ENCODE results near the gene ROPN1. TPM values are rescaled to one million over a fixed set of nuclear protein-coding genes. Genes with fewer than 3 reads are reported as not detected.
"Not testable (repeated sequence)": the region's sequence is repeated elsewhere in the genome, so short reads cannot be mapped to it uniquely, and the experiment has no call there.

Gene ROPN1
- polyA plus RNA-seq (ENCODE audit: insufficient read length), result not detected

DNA sequence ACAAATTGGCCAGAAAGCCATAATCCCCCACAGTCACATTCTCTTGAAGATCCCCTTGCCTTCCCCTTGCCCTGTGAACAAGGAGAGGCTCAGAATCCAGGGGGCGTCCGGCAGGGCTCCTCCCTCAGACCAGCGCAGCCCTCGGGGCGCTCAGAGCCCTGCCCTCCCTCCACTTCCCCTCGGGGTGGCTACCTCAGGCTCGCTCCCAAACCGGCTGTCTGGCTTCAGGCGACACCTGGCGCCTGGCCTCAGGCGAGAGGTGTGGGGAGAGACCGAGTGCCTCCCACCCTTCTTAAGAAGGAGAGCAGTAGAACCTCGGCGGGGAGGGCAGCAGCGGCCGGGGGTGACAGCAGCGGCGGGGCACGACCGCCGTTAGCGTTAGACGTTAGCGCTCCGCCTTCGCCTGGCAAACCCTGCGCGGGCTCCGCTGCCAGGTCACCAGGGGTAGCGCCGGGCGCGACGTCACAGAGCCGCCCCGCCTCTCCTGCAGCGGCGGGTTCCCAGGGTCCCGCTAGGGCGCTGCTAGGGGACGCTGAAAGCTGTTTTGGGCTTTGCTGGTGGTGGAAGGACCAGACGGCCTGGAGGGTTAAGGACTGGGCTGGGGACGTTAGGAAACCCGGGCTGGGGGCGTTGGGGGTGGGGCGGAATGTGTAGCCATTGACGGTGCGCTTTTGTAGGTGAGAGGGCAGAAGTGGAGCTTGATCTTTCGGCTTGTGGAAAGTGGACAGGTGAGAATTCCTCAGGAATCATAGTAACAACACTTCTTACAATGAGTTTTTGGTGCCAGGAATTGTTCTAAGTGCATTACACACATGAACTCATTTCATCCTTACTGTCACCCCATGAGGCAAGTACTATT, at the start of gene ROPN1:
TSS of gene ROPN1 (minus strand) at position 395 of the 859 bp plus-strand sequence. CDS start 11,643 bp downstream, outside the sequence.
- not testable (repeated sequence) for DNase-seq

- DNase-seq, result no peak
These were observed 49.6 kb upstream of the ROPN1 start for GRCh38 chr3:124041553-124041952.

- DNase-seq, result no peak
These were observed 45.4 kb upstream of the ROPN1 start for GRCh38 chr3:124037326-124037725.

GRCh38 chr3:124036214-124036613, 44.3 kb upstream of the ROPN1 start:
- not testable (repeated sequence) for DNase-seq

- DNase-seq, result no peak
These were observed 43.7 kb upstream of the ROPN1 start for GRCh38 chr3:124035463-124036121.

GRCh38 chr3:124034844-124035152, 42.9 kb upstream of the ROPN1 start:
- no peak for DNase-seq

DNA sequence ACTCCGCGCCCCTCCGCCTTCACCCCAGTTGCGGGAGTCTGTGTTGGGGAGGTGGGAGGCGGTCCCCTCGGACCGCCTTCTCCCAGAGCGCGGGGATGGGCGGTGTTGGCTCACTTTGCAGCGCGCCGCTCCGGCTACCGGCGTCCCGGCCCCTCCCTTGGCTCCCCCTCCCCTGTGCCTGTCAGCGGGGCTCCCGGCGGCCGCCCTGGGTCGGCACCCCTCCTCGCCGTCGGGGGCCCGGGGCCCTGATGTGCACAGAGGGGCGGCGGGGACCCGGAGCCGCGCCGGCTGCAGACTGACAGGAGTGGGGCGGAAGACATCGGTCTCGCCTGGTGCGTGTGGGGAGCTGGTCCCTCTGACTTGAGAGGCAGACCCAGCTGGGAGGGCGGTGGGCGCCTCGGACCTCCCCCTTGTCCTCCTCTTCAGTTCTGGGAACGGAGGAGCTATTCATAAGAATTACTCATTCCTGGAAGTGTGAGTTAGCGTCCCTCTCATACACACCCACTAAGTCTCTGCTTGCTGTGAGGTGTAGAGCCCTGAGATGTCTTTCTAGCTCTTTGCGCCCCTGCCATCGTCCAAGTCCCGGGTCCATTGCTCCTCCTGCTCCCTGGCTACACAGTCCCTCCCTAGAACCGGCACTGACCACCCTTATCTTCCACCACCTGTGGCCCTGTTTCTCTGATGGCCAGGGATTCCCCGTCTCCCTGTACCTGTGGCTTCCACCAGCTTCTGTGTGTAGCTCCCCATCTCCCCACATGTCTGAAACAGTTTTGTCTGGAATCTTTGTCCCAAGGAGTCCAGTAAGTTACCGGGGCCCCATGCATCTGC, 42.3 kb upstream of the ROPN1 start:
- peak; percentile 25 for DNase-seq

GRCh38 chr3:124033360-124034015, 41.6 kb upstream of the ROPN1 start, which contains the start of gene KALRN:
Gene KALRN, plus strand, starts transcription at chr3:124033369.
- DNase-seq, result peak; percentile 43

- peak; percentile 87 for DNase-seq
These were observed 41.0 kb upstream of the ROPN1 start for GRCh38 chr3:124032881-124033359.

- DNase-seq, result peak; percentile 48
These were observed 40.5 kb upstream of the ROPN1 start for GRCh38 chr3:124032311-124032880.

GRCh38 chr3:124026516-124026915, 34.6 kb upstream of the ROPN1 start:
- DNase-seq, result no peak

GRCh38 chr3:124023531-124023930, 31.6 kb upstream of the ROPN1 start:
- not testable (repeated sequence) for DNase-seq

GRCh38 chr3:124019291-124019690, 27.4 kb upstream of the ROPN1 start:
- DNase-seq, result no peak

- not testable (repeated sequence) for DNase-seq
These were observed 25.6 kb upstream of the ROPN1 start for GRCh38 chr3:124017502-124017901.

DNA sequence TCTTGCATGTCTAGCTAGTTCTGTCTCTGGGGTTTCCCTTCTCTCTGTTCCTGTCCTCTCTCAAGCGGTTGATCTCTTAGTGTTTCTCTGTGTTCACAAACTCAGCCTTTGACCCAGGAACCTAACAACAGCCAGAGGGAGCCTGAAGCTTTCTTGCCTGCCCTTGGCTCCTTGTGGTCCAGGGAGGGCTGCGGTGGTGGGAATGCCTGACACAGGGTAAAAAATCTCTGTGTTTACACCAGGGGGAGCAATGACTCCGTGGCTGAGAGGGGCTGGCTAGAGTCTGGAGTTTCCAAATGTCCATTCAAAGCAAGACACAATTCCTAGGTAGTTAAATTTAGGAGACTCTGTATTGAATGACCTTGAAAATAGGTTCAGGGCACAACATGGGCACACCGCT, 24.6 kb upstream of the ROPN1 start:
- DNase-seq, result not testable (repeated sequence)

DNA sequence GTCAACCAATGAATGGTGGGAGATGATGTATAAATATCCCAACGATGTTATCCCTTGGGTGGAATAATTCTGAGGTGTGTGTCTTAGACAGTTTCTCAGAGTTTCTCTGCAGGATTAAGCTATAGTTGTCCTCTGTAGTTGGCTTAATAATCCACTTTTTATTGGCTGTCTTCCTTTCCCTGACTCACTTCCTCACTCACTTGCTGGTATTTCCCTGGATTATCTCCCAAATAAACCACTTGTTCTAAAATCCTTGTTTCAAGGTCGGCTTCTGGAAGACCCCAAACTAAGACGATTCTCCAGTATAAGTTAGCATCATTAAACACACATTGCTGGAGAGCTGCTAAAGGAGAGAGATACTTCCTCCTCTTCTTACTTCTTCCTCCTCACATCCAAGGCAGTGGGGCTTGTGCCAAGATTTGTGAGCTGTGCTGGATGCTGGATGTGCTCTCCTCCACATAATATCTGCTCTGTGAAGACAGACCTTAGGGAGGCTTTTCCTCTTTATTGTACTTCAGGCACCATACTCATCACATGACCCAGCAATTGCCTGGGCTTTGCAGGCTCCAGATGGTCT, 22.5 kb upstream of the ROPN1 start:
- DNase-seq, result peak; percentile 13

- not testable (repeated sequence) for DNase-seq
These were observed 16.4 kb upstream of the ROPN1 start for GRCh38 chr3:124008321-124008720.

GRCh38 chr3:124007186-124007585, 15.3 kb upstream of the ROPN1 start:
- DNase-seq, result no peak

GRCh38 chr3:124002405-124003079, 10.6 kb upstream of the ROPN1 start:
- DNase-seq, result not testable (repeated sequence)

DNA sequence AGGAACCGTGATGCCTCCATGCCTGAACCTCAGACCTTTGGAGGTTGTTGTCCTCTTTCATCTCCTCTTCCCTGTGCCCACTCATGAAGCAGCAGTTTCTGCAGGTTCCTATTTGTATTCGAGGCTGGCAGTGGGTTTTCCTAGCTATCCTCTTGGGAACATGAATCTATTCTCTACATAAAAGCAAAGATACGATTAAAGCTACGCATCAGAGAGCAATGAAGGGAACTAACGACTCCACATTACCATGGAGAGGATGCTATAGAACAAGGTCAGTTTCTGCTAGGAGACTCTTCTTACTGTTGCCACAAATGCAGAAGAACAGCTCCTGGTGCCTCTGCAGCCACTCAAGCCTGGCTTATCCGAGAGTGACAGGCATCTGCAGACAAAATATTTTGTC, 9.4 kb upstream of the ROPN1 start:
- DNase-seq, result not testable (repeated sequence)

DNA sequence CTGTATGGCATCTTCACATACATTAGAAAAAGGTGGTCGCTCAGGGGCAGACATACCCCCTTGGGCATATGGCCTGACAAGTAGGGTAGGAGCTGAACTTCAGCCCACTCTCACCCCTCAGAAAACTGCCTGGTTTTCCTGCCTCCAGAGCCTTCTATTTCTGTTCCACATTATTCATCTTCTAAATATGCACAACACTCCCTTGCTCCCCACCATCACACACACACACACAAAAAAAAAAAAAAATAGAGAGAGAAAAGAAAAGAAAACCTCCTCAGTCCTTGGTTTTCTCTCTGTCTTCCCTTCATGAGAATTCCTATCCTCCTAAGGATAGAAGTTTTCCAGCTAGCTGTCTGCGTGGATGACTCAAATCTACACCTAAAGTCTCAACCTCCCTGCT, 5.6 kb upstream of the ROPN1 start:
- no peak for DNase-seq

Data from hindlimb muscle (tissue), 1 donor.